NCI-H1105 treated with DMSO at 0.1 percent for 48 hours (cell line): ENCODE measurements around the gene ZNF316.
"Not testable (repeated sequence)": the region's sequence is repeated elsewhere in the genome, so short reads cannot be mapped to it uniquely, and the experiment has no call there.

Experiments used
- DNase-seq: peaks from one replicate; lab custom pipeline; 2025; lab: John Stamatoyannopoulos, UW

The ZNF316 gene

DNA sequence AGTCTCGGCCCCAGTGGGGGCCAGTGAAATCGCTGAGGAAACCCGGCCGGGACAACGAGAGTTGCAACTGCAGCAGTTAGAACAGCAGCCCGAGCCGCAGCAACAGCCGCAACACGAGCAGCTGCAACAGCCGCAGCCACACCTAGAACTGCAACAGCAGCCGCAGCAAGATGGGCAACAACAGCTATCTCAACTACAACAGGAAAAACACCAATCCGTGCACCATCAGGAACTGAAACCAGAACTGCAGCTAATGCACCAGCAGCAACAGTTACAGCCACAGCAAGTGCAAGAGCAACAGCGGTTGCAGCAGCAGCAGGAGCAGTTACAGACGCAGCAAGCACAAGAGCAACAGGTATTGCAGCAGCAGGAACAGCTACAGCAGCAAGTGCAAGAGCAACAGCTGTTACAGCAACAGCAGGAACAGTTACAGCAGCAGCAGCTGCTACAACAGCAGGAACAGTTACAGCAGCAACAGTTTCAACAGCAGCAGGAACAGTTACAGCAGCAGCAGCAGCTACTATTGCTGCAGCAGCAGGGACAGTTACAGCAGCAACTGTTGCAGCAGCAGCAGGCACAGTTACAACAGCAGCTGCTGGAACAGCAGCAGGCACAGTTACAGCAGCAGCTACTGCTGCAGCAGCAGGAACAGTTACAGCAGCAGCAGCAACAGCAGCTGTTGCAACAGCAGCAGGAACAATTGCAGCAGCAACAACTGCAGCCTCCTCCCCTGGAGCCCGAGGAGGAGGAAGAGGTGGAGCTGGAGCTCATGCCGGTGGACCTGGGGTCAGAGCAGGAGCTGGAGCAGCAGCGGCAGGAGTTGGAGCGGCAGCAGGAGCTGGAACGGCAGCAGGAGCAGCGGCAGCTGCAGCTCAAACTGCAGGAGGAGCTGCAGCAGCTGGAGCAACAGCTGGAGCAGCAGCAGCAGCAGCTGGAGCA, 15.7 kb upstream of the ZNF316 start:
- DNase-seq, result no peak

DNA sequence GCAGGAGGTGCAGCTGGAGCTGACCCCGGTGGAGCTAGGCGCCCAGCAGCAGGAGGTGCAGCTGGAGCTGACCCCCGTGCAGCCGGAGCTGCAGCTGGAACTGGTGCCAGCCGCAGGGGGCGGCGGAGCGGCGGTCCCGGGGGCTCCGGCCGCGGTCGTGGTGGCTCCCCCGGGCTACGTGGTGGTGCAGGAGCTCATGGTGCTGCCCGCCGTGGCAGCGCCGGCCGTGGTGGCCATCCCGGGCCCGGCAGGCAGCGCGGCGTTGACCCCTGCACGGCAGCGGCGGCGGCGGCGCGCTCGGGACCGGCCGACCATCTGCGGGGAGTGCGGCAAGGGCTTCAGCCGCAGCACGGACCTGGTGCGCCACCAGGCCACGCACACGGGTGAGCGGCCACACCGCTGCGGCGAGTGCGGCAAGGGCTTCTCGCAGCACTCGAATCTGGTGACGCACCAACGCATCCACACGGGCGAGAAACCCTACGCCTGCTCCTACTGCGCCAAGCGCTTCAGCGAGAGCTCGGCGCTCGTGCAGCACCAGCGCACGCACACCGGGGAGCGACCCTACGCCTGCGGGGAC, 14.9 kb upstream of the ZNF316 start:
- no peak for DNase-seq

DNA sequence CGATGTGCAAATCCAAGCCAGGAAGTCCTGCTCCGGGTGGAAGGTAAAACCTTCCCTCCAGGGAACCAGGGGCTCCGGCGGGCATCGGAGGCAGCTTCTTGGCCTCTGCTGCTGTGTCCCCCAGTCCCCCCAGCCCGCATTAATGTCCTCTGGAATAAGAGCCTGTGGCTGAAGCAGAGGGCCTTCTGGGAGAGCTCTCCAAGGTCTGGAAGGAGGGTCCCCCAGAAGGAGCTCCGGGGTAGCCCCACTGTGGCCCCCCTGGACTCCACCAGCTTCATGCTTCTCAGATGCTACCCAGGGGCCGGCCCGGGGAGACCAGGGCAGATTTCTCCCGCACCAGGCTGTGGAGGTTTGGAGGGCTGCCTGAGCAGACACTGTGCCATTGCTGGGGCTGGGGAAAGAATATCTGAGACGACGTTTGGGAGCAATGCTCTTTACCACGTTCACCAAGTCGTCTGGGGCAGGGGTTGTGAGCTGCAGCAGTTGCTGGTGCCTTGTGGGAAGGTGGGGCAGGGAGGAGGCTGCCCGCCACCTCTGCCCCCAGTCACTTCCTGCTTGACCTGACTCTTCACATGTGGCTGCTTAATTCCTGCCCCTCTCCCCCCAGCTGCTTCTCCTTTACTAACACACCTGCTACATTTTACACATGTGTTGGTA, 13.4 kb upstream of the ZNF316 start:
- no peak for DNase-seq

DNA sequence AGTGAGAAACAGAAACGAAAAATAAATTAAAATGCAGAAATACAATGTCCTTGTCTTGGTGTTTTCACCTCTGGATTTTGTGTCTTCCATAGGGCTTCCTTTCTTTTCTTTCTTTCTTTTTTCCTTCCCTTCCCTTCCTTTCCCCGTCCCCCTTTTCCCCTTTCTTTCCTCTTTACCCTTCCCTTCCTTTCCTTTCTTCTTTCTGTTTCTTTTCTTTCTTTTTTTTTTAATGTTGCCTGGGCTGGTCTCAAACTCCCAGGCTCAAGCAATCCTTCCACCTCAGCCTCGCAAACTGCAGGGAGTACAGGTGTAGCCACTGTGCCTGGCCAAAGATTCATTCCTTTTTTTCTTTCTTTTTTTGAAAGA, 12.9 kb upstream of the ZNF316 start:
- DNase-seq, result no peak

DNA sequence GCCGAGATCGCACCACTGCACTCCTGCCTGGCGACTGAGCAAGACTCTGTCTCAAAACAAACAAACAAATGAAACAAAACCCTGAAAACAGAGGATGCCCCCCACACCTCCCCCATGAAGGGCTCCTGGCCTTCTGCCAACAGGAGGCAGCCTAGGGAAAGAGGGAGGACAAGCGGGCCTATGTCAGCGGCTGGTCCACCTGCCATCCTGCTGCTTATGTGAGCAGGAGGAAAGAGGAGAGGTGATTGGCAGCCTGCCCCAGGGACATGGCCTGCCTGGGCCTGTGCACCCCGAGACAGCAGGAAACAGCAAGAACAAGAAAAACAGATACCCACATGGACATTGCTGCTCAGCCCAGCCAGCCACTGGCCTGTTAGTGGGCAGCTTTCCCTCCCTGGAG, 9.1 kb upstream of the ZNF316 start:
- peak; percentile 93 for DNase-seq

DNA sequence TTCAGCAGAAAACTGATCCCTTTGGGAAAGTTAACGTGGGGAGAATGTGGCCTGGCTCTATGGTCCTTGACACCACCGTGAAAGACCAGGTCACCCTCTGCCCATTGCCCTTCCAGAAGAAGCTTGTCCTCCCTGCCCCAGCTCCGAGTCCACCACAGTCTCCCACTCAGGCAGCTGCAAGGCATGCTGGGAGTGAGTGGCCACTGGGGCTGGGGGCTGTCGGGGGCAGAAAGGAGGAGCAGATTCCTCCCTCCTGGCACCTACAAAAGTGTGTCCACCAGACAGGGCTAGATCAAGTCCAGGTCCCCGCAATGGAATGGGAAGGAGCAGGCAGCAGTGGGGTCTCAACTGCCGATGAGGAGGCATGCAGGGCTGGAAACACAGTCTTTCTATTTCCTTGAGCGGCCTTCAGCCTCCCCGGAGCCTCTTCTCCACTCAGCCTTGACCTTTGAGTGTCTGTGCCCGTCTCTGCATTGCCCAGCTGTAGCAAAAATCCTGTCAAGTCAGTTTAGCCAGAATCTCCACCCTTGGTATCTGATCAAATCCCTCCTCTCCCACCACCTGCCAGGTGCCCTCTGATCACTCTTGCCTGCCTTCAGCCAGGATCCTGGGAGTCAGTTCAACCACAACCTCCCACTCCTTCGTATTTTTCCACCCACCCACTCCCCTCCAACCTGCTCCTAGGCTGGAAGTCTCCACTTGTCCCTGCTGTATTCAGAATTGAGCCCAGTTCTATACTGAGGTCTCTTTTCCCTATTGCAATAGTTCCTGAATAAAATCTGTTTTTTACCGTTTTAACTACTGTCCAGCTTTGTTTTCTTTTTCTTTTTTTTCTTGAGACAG, 6.9 kb upstream of the ZNF316 start:
- DNase-seq, result no peak

DNA sequence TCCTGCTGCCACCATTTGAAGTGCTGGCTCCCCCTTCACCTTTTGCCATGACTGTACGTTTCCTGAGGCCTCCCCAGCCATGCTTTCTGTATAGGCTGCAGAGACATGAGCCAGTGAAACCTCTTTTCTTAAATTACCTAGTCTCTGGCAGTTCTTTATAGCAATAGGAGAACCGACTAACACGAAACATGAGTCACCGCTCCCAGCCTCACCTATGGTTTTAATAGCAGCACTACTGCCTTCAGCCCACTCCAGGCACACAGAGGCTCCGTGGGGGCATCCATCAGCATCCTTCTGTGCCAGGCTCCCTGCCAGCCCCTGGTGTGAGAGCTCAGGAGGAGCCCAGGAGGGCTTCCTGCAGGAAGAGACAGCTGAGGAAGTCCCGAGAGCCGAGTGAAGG, 5.5 kb upstream of the ZNF316 start:
- no peak for DNase-seq

DNA sequence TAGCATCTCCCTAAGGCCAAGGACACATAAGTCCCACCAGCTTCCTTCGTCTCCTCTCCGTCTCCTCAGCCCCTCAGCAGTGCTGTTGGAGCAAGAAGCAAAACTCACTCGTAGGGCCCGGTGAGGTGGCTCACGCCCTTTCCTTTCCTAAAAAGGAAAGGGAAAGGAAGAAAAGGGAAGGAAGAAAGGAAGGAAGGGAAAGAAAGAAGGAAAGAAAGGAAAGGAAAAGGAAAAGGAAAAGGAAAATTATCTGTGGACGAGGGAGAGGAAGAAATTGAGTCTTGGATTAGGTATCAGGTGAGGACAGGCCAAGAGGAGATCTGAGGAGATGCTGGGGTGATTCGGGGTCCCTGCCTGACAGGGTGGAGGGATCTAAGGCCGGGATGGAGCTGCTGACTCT, 3.1 kb upstream of the ZNF316 start:
- DNase-seq, result no peak

DNA sequence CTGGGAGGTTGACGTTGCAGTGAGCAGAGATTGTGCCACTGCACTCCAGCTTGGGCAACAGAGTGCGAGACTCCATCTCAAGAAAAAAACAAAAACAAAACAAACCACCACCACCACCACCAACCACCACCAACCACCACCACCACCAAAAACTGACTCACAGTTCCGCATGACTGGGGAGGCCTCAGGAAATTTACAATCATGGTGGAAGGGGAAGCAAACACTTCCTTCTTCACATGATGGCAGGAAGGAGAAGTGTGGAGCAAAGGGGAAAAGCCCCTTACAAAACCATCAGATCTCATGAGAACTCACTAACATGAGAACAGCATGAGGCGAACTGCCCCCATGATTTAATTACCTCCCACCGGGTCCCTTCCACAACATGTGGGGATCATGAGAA, 2.1 kb upstream of the ZNF316 start:
- not testable (repeated sequence) for DNase-seq

DNA sequence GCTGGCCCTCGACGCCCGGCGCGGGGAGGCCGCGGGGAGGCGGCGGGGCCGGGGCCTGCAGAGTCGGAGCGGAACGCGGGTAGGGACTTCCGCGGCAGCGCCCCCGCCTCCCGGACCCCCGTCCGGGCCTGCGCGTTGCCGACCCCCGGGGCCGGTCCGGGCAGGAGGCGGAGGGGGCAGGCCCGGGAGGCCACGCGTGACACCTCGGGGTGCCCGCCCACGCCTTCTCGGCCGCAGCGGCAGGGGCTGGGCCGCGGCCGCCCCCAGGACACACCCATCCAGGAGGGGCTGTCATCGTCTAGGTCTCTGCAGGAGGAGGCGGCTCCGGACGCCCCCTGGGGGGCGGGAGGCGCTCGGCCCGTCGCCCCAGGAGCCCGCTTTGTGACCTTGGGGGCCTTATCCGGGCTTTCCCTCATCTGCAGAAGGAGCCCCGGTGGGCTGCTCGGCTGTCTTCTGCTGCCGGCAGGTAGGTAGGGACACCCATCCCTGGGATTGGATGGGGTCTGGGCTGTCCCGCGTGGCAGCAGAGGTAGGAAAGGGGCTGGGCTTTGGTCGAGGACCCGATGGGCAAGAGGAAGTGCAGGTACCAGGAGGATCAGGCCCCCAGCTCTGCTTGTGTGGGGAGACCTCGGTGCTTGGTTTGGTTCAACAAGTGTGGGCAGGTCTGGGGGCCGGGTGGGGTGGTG, 569 bp downstream of the ZNF316 start:
- DNase-seq, result peak; percentile 24

DNA sequence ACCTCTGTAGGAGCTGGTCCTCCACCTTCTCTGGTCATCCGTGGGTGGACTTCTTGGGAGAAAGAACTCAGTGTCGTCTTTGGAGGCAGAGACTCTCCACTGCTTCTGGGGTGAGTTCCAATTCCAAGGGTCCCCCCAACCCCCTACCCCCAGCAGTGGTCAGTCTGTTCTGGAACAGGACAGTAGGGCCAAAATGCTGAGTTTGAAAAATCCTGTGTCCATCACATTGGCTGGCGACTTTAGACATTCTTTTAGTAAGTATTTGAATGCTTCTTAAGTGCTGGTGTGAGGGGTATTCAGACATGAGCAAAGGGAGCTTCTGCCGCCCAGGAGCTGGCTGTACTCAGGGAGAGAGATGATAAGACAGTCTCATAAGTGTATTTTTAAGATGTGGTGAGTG, 1.9 kb downstream of the ZNF316 start:
- DNase-seq, result no peak

DNA sequence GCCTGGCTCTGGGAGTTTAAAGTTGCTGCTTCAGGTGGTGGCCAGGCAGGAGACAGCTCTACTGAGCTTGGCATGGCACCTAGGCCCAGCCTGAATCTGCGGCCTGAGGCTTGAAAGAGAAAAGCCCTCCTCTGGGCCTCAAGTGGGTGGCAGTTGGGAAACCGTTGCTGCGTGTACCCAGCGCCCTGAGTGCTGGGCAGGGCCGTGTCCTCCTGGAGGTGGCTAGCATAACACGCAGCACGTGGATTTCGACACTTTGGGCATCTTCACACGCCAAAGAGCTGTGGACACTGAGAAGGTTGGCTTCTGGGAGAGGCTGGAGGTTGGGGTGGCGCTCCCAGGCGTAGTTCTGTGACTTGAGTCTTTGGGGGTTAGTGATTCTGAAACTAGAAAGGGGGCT, 2.5 kb downstream of the ZNF316 start:
- no peak for DNase-seq

DNA sequence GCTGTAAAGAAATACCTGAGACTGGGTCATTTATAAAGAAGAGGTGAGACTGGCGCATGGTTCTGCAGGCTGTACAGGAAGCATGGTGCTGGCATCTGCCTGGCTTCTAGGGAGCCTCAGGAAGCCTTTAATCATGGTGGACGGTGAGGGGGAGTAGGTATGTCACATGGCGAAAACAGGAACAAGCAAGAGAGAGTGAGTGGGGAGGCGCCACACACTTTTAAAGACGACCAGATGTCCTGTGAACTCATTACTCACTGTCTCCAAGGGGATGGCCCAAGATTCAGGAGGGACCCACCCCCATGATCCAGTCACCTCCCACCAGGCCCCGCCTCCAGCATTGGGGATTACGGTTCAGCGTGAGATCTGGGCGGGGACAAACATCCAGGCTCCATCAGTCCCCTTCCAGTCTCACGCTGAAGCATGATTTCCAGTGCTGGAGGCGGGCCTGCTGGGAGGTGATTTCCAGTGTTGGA, 3.2 kb downstream of the ZNF316 start:
- DNase-seq, result no peak

DNA sequence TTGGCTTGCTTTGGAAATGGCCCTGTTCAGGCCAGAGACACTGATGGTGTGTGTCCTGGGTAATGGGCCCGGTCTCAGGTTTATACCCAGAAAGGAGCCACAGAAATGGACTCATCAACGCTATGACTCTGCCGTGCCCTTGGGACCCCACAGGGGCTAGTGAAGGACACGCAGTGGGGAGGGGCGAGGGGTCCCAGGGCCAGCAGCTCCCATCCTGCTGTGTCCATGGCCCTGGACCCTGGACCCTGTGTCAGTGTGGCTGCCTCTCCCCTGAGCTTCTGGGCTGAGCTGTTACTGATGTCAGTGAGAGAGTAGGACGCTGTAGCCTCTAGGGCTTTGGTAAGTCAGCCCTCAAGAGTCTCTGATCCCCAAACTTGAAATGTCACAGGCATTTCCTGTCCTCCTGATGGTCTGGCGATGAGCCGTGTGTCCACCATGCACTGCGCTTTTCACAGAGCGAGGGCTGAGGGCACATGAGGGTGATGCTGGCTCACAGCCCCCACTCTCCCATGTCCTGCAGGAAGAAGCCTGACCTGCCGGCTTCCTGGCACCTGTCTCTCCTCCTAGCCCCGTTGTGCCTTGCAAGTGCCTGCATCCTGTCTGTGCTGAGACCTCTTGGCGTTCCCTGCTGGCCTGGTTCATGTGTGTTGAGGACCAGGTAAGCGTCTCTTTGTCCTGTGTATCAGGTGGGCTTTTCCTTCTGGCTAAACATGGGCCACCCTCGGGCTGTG, 4.4 kb downstream of the ZNF316 start:
- DNase-seq, result no peak

DNA sequence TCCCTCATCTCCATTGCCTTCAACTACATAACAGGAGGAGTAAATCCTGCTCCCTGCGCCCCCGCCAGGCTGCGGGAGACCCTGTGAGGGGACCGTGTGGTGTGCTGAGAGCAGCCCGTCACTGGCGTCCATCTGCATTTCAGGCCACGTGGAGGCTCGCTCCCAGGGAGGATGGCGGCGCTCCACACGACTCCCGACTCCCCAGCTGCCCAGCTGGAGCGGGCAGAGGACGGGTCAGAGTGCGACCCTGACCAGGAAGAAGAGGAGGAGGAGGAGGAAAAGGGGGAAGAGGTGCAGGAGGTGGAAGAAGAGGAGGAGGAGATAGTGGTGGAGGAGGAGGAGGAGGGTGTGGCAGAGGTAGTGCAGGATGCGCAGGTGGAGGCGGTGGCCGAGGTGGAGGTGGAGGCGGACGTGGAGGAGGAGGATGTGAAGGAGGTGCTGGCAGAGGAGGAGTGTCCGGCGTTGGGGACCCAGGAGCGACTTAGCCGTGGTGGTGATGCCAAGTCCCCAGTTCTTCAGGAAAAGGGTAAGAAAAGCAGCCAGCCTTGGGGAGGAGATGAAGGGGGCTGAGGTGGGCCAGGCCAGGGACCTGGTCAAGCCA, 5.2 kb downstream of the ZNF316 start:
- no peak for DNase-seq

DNA sequence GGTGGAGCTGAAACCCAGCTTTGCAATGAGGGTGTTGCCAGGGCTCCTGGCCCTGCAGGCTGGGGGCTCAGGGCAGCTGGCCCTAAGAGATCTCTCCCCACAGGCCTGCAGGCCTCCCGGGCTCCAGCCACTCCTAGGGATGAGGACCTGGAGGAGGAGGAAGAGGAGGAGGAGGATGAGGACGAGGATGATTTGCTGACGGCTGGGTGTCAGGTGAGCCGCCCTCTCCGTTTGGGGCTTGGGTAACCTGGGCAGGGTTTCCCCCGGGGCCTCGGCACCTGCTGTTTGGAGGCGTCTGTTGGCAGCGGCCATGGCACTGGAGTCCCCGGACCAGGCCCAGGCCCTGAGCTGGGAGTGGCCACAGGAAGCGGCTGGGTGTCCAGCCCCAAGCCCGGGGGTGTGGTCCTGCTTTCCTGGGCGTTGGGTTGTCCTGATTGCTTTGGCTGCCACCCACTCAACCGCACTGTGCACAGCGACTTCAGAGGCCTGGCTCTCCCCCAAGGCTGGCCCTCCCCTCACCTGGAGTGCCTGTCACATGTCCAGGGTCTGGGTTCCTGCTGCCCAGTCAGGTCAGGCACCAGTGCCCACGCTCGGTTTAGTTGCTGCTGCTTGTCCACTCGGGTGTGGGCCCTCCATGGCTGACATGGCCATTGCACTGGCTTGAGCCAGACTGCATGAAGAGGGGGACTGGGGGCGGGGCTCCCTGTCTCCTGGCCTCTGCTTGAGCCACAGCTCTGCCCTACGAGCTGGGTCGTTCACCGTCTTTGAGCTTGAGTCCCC, 5.9 kb downstream of the ZNF316 start:
- no peak for DNase-seq

DNA sequence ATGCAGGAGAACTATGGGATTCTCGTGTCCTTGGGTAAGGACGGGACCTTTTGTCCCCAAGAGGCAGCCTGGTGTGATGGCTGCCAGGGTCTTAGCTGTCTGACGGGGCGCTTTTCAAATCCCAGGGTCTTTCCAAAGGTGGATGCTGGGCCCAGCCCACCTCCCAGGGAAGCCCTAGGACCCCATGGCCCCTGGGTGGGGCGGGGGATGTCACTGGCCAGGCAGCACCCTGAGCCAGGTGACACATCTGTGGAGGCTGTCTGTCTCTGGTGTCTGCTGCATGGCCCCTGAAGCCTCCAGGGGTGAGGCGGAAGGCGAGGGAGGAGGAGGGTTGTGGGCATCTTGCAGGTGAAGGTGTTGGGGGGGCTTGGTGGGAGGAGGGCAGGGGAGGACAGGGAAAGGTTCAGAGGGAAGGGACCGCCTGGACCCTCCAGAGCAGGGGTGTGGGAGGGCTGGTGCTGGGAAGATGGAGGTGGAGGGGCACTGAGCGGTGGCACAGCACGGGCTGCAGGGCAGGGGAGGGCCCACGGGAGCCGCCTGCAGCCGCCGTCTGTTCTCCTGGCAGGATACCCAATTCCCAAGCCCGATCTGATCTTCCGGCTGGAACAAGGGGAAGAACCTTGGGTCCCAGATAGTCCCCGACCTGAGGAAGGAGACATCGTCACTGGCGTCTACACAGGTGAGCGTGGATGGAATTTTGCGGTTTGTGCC, 7.0 kb downstream of the ZNF316 start:
- no peak for DNase-seq

DNA sequence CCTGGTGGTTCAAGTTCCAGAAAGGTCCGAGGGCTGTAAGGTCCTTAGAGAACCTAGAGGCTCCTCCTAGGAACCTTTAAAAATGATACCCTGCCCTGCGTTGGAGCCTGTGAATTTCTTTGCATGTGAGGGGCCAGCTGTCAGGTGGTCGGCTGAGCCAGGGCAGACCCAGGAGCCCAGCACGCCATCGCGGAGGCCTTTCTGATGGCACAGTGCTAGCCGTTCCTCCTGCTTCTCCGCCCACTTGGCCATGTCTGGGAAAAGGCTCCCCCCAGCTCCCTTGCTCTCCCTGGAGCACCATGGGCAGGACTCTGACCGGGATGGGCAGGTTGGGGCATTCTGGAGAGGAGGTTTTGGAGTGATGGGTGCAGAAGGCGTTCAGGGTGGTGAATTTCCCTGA, 7.6 kb downstream of the ZNF316 start:
- no peak for DNase-seq

DNA sequence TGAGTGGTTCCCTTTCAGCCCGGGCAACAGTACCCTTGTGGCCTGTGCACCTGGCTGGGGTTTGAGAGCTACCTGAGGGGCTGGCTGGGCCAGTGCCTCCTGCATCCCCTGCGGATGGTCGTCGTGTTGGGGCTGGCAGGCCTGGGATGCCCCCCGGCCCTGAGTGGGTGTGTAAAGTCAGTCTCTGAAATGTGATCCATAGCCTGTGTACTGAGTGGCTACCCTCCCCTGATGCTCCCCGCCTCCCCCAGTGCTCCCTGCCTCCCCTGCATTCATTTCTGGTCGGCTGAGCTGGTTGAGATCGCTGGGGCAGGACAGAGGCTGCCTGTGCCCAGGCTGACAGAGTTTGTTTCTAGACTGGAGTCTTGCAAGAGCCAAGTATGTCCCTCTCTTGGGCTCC, 9.3 kb downstream of the ZNF316 start:
- DNase-seq, result no peak
